Thoracic aorta (tissue), 2 donors: ENCODE measurements around the gene PCBP1. TPM values are rescaled to one million over a fixed set of nuclear protein-coding genes. Genes with fewer than 3 reads are reported as not detected.
"Not testable (repeated sequence)": the region's sequence is repeated elsewhere in the genome, so short reads cannot be mapped to it uniquely, and the experiment has no call there.

Experiments used
- ATAC-seq: fragments of 150-250 bp; one replicate; pipeline ENCODE4 v1.8.0; 2017; ENCODE audit warnings: low read depth; ENCODE audit not compliant: insufficient number of reproducible peaks, low FRiP score
- DNase-seq: peaks from one replicate; pipeline ENCODE4 v3.0.0-alpha.2; 2020; ENCODE audit warnings: low spot score
- H3K27ac ChIP-seq, 2 donors: fragments of 200-600 bp; sonication (generic); 1 replicate in 1 of 2; 2 replicates in 1 of 2; pipeline ENCODE4 v1.5.1; 2016; ENCODE audit warnings: mild to moderate bottlenecking in 2 of 2, moderate library complexity in 2 of 2
- H3K27me3 ChIP-seq: fragments of 200-600 bp; sonication (generic); replicated peaks from 2 replicates; pipeline ENCODE4 v1.6.0; 2016; ENCODE audit warnings: mild to moderate bottlenecking; ENCODE audit not compliant: insufficient read depth
- H3K36me3 ChIP-seq: fragments of 200-600 bp; sonication (generic); one replicate; pipeline ENCODE4 v1.5.1; 2016
- H3K4me1 ChIP-seq, 2 donors: fragments of 200-600 bp; sonication (generic); 1 replicate in 1 of 2; 2 replicates in 1 of 2; pipeline versions ENCODE4 v1.5.1 to v1.6.0; 2016; ENCODE audit warnings: low read depth in 2 of 2, mild to moderate bottlenecking in 1 of 2; ENCODE audit not compliant: control insufficient read depth in 1 of 2
- H3K4me3 ChIP-seq: fragments of 200-600 bp; sonication (generic); 2 replicates; pipeline ENCODE4 v1.5.1; 2016; ENCODE audit warnings: mild to moderate bottlenecking
- H3K9me3 ChIP-seq: fragments of 200-600 bp; sonication (generic); 2 replicates; pipeline ENCODE4 v1.5.1; 2016
- CTCF ChIP-seq: fragments of 200-600 bp; sonication (generic); IDR thresholded peaks from one replicate; pipeline ENCODE4 v1.5.1; 2019; ENCODE audit warnings: antibody characterized with exemption
- total RNA-seq, 2 donors: library from RNA; depleted of rRNA; stranded (reverse); fragments of >200 nt; gene quantifications; one replicate each; pipeline versions ENCODE4 v1.1.0 to v1.2.3, GENCODE V29; 2016

The PCBP1 gene
- total RNA-seq, 2 donors from 2014 or later, result 153 to 235 TPM

- H3K27me3 ChIP-seq, result no peaks in the 10 kb centered on the region
- peaks cover 18% of the 10 kb centered on the region for H3K36me3 ChIP-seq
- no peak overlapping the region for H3K4me3 ChIP-seq
- no peaks in the 10 kb centered on the region for H3K9me3 ChIP-seq
- no peak for ATAC-seq
- H3K4me1 ChIP-seq, result no peaks in the 10 kb centered on the region
- H3K27ac ChIP-seq, result no peak overlapping the region
- DNase-seq, result no peak
- no peak for TF ChIP-seq CTCF
These were observed 38.0 kb upstream of the PCBP1 start for GRCh38 chr2:70049255-70049654.

GRCh38 chr2:70050631-70051425 is 36.4 kb upstream of the PCBP1 start:
- H3K4me3 ChIP-seq, result no peak overlapping the region
- H3K9me3 ChIP-seq, result no peaks in the 10 kb centered on the region
- H3K4me1 ChIP-seq, result no peaks in the 10 kb centered on the region
- no peak for TF ChIP-seq CTCF
- peaks cover 25% of the 10 kb centered on the region for H3K36me3 ChIP-seq
- no peak overlapping the region for H3K27ac ChIP-seq
- H3K27me3 ChIP-seq, result no peaks in the 10 kb centered on the region
- no peak for DNase-seq
- ATAC-seq, result no peak

GRCh38 chr2:70055259-70055658 is 32.0 kb upstream of the PCBP1 start:
- H3K27me3 ChIP-seq, H3K4me3 ChIP-seq, H3K4me1 ChIP-seq, H3K9me3 ChIP-seq, DNase-seq, H3K27ac ChIP-seq, ATAC-seq: not testable (repeated sequence)
- peaks cover 25% of the 10 kb centered on the region for H3K36me3 ChIP-seq

- Histone ChIP-seq H3K4me1 (no peaks in the 10 kb centered on the region), H3K36me3 (peaks cover 32% of the 10 kb centered on the region), H3K27ac (no peak overlapping the region), H3K27me3 (no peaks in the 10 kb centered on the region), H3K9me3 (no peaks in the 10 kb centered on the region), H3K4me3 (no peak overlapping the region)
- ATAC-seq (no peak), DNase-seq (no peak)
- no peak for TF ChIP-seq CTCF
These were observed 26.0 kb upstream of the PCBP1 start for GRCh38 chr2:70061317-70061716.

GRCh38 chr2:70062270-70062669 is 25.0 kb upstream of the PCBP1 start:
- no peak for ATAC-seq

More at GRCh38 chr2:70062270-70062669, 25.0 kb upstream of the PCBP1 start:
- Histone ChIP-seq H3K9me3 (no peaks in the 10 kb centered on the region), H3K27me3 (no peaks in the 10 kb centered on the region), H3K27ac (no peak overlapping the region), H3K36me3 (peaks cover 41% of the 10 kb centered on the region), H3K4me3 (no peak overlapping the region), H3K4me1 (no peaks in the 10 kb centered on the region)
- no peak for TF ChIP-seq CTCF
- DNase-seq, result no peak
